Measurements from ENCODE around the gene TYW5.
A peak's percentile ranks its signal among the peaks of the same experiment; 100 is the strongest.

TYW5 gene

DNA sequence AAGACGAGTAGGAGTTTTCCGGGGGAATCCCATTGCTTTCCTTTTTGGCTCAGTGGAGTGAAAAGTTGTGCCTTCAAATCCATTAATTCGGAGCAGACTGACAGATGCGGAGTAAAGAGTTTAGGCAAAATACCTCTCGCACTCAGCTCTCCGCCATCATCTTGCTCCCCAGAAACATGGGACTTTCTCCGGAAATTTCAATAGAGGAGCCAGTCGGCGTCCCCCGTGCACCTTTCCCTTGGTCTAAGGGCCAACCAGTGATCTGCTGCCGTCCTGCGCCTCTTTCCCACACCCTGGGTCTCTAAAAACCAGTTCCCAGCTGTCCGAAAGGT, 318 bp downstream of the TYW5 start:
- CTCF ChIA-PET: interaction anchor here (0.6 to 0.9 kb wide), 2 partner anchors 18 to 24 kb away, joined by 5 to 7 read pairs; no protein-coding TSS in a partner anchor

DNA sequence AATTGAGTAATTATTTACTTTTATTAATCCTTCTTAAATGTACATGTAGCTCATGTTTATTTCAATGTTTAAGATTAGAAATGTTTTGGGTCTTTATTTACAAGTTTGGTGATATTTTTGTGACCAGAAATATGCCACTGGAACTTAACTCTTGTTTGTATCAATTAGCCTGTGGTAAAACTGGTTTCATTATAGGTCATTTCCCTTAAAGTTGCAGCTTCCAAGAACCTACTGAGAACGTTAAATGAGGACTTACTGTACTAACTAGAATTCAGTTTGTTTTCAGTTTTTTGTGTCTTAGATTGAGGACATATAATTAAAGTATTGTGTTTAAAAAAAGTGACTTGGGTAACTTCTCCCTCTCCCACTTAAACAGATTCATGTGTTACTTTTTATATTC, 4.3 kb downstream of the TYW5 start:
- POLR2A ChIA-PET (ENCODE audit: low non-redundant PET): interaction anchor here (0.6 kb wide), 1 partner anchor 533 kb away, joined by 3 read pairs; no protein-coding TSS in a partner anchor
- TF ChIP-seq, protein P1, sequence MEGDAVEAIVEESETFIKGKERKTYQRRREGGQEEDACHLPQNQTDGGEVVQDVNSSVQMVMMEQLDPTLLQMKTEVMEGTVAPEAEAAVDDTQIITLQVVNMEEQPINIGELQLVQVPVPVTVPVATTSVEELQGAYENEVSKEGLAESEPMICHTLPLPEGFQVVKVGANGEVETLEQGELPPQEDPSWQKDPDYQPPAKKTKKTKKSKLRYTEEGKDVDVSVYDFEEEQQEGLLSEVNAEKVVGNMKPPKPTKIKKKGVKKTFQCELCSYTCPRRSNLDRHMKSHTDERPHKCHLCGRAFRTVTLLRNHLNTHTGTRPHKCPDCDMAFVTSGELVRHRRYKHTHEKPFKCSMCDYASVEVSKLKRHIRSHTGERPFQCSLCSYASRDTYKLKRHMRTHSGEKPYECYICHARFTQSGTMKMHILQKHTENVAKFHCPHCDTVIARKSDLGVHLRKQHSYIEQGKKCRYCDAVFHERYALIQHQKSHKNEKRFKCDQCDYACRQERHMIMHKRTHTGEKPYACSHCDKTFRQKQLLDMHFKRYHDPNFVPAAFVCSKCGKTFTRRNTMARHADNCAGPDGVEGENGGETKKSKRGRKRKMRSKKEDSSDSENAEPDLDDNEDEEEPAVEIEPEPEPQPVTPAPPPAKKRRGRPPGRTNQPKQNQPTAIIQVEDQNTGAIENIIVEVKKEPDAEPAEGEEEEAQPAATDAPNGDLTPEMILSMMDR (conservative IDR thresholded peaks at IDR 0.05; ENCODE audit: low read depth): no peak
- no peak for DNase-seq (ENCODE audit: low spot score)
- no peak overlapping the region for H3K27ac ChIP-seq
- CTCF ChIA-PET: no interaction called here

More for the DNA sequence above, 318 bp downstream of the TYW5 start:
- TF ChIP-seq, protein P1 (conservative IDR thresholded peaks at IDR 0.05; ENCODE audit: low read depth): no peak
- no peak for DNase-seq (ENCODE audit: low spot score)
- H3K27ac ChIP-seq: peak overlapping the region; percentile 95
- POLR2A ChIA-PET (ENCODE audit: low non-redundant PET): no interaction called here

DNA sequence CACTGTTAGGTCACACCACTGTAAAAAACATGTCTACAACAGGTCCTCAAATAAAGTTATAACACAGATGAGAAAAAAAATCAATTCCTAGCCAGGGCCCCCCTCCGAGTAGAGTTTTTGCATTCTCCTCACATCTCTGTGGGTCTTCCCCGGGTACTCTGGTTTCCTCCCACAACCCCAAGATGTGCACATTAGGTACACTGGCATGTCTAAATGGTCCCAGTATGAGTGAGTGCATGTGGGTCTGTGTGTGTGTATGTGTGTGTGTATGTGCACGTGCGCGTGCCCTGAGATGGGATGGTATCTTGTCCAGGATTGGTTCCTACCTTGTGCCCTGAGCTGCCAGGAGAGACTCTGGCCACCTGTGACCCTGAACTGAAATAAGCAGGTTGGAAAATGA, 4.9 kb downstream of the TYW5 start:
- CTCF ChIA-PET: no interaction called here
- TF ChIP-seq, protein P1 (conservative IDR thresholded peaks at IDR 0.05; ENCODE audit: low read depth): no peak
- no peak overlapping the region for H3K27ac ChIP-seq
- DNase-seq (ENCODE audit: low spot score): no peak
- POLR2A ChIA-PET (ENCODE audit: low non-redundant PET): interaction anchor here (0.6 kb wide), 1 partner anchor 534 kb away, joined by 3 read pairs; no protein-coding TSS in a partner anchor

DNA sequence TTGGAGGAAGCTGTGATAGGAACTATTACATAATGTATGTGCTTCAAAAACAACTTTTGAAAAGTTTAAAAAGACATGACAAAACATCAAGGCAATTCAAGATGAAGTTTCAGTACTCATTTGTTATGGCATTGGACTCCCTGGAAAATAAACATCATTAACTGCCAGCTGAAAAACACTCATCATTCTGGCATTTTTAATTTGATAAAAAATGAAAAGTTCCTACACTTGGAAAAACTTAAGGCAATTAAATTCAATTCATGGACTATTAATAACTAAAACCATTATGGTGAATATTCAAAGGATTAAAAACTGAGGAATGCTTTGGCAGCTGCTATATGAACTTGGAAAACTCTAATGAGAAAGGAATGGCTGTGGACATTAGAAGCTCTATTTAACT, 8.5 kb downstream of the TYW5 start:
- ChIA-PET CTCF (no interaction called here), POLR2A (ENCODE audit: low non-redundant PET) (no interaction called here)
- no peak for DNase-seq (ENCODE audit: low spot score)
- TF ChIP-seq, protein P1 (conservative IDR thresholded peaks at IDR 0.05; ENCODE audit: low read depth): no peak
- no peak overlapping the region for H3K27ac ChIP-seq

DNA sequence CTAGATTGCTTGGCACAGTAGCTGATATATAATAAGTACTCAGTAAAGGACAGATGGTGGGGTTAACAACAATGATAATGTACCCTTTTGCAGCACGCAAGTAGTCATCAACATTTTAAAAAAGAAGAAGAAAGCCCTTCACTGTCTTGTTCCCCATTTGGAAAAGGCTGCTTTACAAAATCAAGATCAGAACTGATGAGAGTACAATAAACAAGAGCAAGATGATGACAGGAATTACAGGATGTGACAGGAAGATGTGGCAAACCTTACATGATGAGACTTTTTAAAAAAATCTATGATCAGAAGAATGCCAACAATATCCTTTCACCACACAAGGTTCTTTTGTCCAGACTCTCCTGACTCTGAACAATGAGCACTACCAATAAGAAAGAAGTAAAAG, 9.1 kb downstream of the TYW5 start:
- CTCF ChIA-PET: no interaction called here

DNA sequence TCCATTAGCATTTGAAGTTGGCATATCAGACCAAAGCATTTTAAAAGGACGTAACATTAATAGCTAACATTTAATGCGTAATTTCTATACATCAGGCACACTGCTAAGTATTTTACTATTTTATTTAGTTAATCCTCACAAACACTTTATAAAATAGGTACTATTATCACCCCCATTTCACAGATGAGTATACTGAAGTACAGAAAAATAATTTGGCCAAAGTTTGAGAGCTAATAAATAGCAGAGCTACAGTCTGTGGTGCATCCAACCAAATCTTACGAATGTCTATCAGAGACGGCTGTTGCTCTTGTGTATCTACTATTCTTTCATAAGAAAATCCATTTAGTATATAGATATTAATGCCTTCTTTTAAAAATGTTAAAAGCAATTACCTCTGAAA, 11.9 kb downstream of the TYW5 start:
- TF ChIP-seq, protein P1 (conservative IDR thresholded peaks at IDR 0.05; ENCODE audit: low read depth): no peak
- ChIA-PET CTCF (interaction anchor here (1.2 kb wide), 1 partner anchor 18 kb away, joined by 3 read pairs; no protein-coding TSS in a partner anchor), POLR2A (ENCODE audit: low non-redundant PET) (no interaction called here)
- no peak overlapping the region for H3K27ac ChIP-seq
- DNase-seq (ENCODE audit: low spot score): no peak

More for the DNA sequence above, 9.1 kb downstream of the TYW5 start:
- no peak overlapping the region for H3K27ac ChIP-seq
- POLR2A ChIA-PET (ENCODE audit: low non-redundant PET): no interaction called here
- DNase-seq (ENCODE audit: low spot score): no peak
- TF ChIP-seq, protein P1 (conservative IDR thresholded peaks at IDR 0.05; ENCODE audit: low read depth): no peak

Measured in RWPE1 (cell line).